ENCODE results near the gene PIK3R6.
A peak's percentile ranks its signal among the peaks of the same experiment; 100 is the strongest.

The PIK3R6 gene

DNA sequence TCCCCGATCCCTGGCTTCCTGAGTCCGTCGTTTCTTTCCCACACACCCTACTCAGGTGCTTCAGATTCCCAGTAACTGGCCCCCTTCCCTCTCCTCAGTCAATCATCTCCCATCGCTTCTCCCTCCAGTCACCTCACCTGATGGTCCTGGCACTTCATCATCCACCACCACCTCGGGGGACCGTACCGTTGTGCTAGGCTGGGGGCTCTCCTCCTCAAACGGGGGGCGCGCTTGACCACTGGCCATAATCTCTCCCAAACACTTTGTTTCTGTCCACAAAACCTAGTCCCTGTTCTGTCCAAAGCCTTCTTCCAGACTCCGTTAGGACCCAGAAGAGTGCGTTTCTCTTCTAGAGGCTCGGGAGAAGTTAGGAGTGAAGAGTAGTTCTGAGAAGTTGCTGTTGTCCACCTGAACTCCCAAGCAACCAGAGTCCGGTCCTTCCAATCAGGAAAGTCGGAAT, 109.3 kb downstream of the PIK3R6 start, which contains the start of gene SPDYE4:
Gene SPDYE4 (minus strand): TSS at position 410 of the 460 bp plus-strand sequence. CDS start 164 bp downstream, at position 246.
- H3K4me3 ChIP-seq (ENCODE audit: low read depth, low read length) = no peak within 1 kb of the TSS
- TF ChIP-seq, protein P1, sequence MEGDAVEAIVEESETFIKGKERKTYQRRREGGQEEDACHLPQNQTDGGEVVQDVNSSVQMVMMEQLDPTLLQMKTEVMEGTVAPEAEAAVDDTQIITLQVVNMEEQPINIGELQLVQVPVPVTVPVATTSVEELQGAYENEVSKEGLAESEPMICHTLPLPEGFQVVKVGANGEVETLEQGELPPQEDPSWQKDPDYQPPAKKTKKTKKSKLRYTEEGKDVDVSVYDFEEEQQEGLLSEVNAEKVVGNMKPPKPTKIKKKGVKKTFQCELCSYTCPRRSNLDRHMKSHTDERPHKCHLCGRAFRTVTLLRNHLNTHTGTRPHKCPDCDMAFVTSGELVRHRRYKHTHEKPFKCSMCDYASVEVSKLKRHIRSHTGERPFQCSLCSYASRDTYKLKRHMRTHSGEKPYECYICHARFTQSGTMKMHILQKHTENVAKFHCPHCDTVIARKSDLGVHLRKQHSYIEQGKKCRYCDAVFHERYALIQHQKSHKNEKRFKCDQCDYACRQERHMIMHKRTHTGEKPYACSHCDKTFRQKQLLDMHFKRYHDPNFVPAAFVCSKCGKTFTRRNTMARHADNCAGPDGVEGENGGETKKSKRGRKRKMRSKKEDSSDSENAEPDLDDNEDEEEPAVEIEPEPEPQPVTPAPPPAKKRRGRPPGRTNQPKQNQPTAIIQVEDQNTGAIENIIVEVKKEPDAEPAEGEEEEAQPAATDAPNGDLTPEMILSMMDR (IDR thresholded peaks at IDR 0.05; ENCODE audit: insufficient read depth, low read depth, low read length, missing control alignments) = no peak
- DNase-seq (ENCODE audit: low read depth) = no peak

DNA sequence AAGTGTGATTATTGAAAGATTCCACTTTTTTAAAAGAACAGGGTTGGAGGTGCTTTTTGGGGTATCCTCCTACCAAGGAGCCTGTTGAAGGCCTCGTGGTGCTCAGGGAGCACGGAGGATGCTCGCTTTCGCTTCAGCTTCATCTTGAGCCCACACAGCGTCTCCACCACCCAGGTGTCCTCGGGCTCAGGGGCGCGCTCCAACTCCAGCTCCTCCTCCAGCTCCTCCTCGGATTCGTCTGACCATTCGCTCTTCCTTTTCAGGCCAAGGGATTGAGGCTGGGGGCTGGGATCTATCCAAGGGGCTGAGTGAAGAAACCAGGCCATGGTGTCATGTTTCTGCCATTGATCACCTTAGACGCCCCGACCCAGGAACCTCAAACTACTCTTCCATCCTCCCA, 110.3 kb downstream of the PIK3R6 start:
- no peak for DNase-seq (ENCODE audit: low read depth)
- TF ChIP-seq, protein P1 (IDR thresholded peaks at IDR 0.05; ENCODE audit: insufficient read depth, low read depth, low read length, missing control alignments) = no peak
- H3K4me3 ChIP-seq (ENCODE audit: low read depth, low read length) = no peak overlapping the region

- H3K4me3 ChIP-seq (ENCODE audit: low read depth, low read length) = no peak overlapping the region
- no peak for DNase-seq (ENCODE audit: low read depth)
- TF ChIP-seq, protein P1 (IDR thresholded peaks at IDR 0.05; ENCODE audit: insufficient read depth, low read depth, low read length, missing control alignments) = no peak
These were observed 111.8 kb downstream of the PIK3R6 start for GRCh38 chr17:8755590-8756255.

- H3K4me3 ChIP-seq (ENCODE audit: low read depth, low read length) = no peak overlapping the region
- TF ChIP-seq, protein P1 (IDR thresholded peaks at IDR 0.05; ENCODE audit: insufficient read depth, low read depth, low read length, missing control alignments) = no peak
- DNase-seq (ENCODE audit: low read depth) = no peak
These were observed 112.6 kb downstream of the PIK3R6 start for GRCh38 chr17:8754890-8755289.

- H3K4me3 ChIP-seq (ENCODE audit: low read depth, low read length) = no peak overlapping the region
- peak; percentile 50 for DNase-seq (ENCODE audit: low read depth)
- TF ChIP-seq, protein P1 (IDR thresholded peaks at IDR 0.05; ENCODE audit: insufficient read depth, low read depth, low read length, missing control alignments) = peak; percentile 60
These were observed 113.5 kb downstream of the PIK3R6 start for GRCh38 chr17:8753976-8754440.

DNA sequence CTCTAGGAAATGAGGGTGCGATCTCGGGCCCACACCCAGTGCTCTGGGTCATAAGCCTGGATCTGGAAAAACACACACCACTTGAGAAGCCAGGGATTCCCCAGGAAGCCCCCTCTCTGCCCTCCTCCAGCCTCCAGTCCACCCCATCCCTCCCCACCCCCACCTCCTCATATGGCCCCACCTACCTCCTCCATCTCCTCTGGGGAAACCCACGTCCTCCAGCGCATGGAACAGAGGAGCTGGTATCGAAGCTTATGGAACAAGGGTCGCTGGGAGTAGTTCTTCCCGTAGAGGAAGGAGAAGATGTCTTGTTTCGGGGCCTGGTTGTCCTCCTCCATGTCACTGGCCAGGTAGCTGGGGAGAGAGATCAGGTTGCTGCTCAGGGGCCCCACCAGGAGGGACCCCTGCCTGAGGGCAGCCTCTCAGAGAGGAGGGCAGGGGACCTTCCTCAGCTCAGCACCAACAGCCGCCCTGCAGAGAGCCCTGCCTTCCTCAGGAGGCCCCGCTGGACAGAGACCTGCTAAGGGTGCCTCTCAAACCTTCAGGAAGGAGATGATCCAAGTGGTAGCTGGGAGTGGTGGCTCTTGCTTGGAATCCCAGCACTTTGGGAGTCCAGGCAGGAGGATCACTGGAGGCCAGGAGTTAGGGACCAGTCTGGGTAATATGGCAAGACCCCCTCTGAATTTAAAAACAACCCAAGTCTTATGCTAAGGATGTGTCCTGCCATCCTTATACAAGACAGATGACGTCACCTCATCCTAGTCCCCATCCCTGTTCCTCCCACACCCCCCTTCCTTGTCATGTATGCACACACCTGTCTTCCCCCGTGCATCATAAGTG, 114.1 kb downstream of the PIK3R6 start:
- DNase-seq (ENCODE audit: low read depth) = no peak
- TF ChIP-seq, protein P1 (IDR thresholded peaks at IDR 0.05; ENCODE audit: insufficient read depth, low read depth, low read length, missing control alignments) = no peak
- H3K4me3 ChIP-seq (ENCODE audit: low read depth, low read length) = no peak overlapping the region

Data from GM12865 (cell line).